GM21737 (cell line): ENCODE results near the gene HK2.

Experiments
- ATAC-seq: cut with Tn5 transposase; IDR thresholded peaks from one replicate; pipeline ENCODE4 v1.9.1; 2021; ENCODE audit warnings: mild to moderate bottlenecking, moderate library complexity; ENCODE audit not compliant: unreplicated experiment

HK2 gene

GRCh38 chr2:74856599-74856998 is 22.7 kb downstream of the HK2 start:
- ATAC-seq = no peak

DNA sequence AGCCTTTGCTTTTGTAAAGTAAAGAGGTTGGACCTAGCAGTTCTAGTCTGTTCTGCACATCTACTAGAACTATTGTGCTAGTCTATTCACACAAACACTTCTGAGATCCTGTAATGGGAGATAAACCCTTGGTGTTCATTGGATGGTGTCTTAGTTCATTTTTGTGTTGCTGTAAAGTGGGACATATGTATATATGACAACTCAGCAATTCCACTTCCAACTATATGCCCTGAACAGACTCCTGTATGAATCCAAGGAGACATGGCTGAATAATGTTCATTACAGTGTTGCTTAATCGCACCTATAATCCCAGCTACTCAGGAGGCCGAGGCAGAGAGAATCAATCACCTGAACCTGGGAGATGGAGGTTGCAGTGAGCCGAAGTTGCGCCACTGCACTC is 23.3 kb downstream of the HK2 start:
- no peak for ATAC-seq

- ATAC-seq = no peak
Measured at GRCh38 chr2:74857725-74858124, 23.8 kb downstream of the HK2 start.

DNA sequence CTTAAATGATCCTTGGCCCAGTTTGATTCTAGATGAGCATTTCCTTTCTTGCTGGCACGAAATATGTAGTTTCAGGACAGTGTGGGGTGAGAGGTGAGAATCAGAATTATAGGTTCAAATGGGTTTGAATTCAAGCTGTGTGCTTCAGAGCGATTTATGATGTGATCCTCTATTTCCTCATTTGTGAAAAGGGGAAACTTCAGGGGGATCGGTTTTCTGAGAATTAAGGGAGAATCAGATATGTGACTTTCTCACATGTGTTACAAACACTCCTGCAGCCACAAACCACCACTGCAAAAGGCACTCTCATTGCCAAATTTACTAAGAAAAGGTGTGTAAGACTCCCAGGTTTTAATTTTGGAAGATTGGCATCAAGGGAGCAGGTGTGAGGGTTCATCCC is 24.4 kb downstream of the HK2 start:
- no peak for ATAC-seq

DNA sequence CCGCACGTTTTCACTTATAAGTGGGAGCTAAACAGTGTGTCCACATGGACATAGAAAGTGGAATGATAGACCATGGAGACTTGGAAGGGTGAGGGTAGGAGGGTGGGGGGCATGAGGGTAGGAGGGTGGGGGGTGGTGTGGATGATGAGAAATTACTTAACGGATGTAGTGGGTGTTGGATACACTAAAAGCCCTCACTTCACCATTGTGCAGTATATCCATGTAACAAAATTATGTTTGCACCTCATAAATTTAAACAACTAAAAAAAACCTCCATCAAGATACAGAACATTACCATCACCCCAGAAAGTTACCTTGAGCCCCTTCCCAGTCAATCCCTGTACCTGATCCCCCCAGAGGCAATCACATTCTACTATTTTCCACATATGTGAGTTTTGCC is 26.2 kb downstream of the HK2 start:
- no peak for ATAC-seq

GRCh38 chr2:74860521-74860920 is 26.6 kb downstream of the HK2 start:
- no peak for ATAC-seq

- ATAC-seq = no peak
Measured at GRCh38 chr2:74861531-74861930, 27.6 kb downstream of the HK2 start.

DNA sequence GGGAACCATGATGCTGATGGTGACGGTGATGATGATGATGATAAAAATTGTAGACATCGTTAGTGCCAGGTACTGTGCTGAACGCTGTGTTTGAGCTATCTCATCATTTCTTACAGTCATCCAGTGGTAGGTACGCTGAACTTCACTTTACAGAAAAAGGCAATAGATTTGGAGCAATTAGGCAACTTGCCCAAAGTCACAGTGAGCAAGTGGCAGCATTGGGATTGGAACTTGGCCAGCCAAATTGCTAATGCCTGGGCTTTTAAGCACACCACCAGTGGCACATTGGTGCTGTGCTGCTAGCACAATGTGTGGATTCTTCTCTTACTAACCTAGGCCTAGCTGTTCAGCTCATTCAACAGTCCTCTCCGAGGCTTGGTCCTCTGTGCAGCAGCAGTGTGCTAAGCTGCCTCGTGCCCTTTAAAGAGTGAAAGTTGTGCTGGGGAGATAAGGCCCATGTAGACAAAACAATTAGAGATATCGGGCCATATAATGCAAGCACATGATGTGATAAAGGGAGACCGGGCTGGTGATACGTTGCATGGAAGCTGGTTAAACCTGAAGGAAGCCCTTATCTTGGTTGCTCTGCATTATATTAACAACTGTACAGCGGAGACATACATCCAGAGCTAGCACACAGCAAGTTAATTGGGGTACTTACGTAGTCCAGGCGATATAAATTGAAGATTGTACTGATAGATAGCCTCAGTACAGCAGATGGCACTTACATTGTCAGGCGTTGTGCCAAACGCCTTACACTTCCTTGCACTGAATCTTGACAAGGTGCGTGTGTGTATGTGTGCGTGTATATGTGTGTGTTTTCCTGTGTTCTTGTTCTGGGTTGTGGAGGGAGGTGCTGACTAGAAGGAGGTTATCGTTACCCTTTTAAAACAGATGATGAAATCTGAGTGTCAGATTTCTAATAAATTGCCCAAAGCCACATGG is 28.4 kb downstream of the HK2 start:
- no peak for ATAC-seq

GRCh38 chr2:74863802-74864248 is 29.9 kb downstream of the HK2 start:
- no peak for ATAC-seq

DNA sequence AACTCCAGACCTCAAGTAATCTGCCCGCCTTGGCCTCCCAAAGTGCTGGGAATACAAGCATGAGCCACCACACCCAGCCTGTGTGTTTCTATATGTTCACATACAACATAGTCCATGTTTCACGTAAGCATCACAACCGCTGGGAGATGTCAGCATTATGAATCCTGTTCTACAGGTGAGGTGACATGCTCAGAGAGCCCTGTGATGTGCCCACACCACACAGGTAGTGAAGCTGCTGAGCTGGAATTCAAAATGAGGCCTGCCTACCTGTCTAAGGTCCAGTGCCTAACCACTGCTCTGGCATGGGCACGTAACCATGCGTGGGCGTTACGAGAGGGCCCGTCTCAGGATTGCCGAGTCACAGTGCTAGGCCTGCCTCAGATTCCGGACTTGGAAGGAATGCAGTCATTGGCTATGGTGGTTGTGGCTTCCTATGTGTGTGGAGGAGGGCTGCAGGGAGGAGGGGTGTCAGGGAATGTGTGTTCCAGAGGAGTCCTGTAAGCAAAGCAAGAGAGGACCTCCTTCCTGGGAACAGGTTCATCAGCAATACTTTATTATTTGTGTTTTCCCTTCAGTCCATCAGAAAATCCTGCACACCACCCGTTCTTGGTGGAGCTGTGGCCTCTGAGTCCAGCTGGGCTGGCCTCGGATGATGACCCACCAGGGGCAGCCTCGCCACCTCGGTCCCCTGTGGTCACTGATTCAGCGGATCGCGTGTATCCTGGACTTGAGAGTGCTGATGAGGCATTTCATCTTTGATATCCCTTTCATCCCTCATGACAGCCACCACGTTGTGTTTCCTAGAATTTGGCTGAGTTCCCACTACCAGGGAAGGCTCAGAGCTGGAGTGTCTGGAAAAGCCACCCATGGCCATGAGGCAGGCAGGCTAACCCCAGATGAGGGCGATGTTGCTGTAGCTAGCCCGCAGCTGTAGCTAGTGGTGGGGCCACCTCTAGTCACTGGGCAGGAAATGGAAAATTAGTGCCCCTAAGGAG is 31.1 kb downstream of the HK2 start:
- no peak for ATAC-seq

GRCh38 chr2:74865770-74866674 is 32.1 kb downstream of the HK2 start:
- no peak for ATAC-seq

- no peak for ATAC-seq
Measured at GRCh38 chr2:74867841-74868658, 34.1 kb downstream of the HK2 start.

DNA sequence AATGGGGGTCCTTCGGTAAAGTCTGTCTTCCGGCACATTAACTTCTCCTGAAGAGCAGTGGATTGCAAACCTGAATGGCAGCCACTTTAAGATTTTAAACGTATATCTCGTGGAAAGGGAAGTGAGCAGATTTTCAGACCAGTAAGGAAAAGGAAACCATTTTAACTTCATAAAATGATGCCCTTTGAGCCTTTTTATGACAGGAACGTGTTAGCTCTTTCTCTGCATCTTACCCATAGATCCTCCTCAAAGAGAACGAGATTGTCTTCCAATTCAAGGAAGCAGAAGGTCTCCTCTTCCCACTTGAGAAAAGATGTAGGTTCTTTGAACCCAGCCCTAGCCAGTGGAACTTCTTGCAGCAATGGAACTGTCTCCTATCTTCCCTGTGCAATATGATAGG is 35.6 kb downstream of the HK2 start:
- no peak for ATAC-seq

DNA sequence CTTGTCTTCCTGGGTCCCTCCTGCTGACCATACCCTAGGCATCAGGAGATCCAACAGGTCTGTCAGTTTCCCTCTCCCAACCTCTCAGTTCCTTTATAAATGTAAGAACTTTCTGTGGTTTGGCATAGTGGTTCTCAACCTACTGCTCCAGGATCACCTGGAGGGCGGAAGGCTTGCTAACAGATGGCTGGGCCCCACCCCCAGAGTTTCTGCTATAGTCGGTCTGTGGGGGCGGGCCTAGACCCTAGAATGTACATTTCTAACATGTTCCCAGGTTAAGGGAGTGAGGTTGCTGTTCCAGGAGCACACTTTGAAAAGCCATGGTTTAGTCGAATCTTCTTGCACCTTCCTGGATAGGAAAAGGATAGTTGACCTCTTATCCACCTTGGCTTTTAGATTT is 37.0 kb downstream of the HK2 start:
- no peak for ATAC-seq

DNA sequence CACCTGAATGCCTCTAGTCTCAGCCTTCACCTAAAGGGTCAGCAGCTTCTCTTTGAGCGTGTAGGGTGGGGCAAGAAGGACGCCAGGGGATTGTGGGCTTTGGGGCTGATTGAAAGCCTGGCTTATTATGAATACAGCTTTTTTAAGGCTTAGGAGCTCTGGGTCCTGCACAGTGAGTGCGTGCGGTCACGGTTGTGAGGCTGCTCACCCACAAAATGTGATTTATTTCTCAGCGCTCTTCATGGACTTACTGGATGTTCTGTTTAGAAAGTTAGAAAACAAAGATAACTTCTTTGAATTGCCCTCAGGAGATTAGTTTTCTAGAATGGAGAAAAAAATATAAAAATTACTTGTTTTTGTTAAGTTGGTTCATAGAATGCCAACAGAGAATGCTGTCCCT is 37.5 kb downstream of the HK2 start:
- ATAC-seq = no peak

GRCh38 chr2:74872389-74872836 is 38.5 kb downstream of the HK2 start:
- no peak for ATAC-seq

GRCh38 chr2:74873012-74873665 is 39.2 kb downstream of the HK2 start:
- no peak for ATAC-seq

DNA sequence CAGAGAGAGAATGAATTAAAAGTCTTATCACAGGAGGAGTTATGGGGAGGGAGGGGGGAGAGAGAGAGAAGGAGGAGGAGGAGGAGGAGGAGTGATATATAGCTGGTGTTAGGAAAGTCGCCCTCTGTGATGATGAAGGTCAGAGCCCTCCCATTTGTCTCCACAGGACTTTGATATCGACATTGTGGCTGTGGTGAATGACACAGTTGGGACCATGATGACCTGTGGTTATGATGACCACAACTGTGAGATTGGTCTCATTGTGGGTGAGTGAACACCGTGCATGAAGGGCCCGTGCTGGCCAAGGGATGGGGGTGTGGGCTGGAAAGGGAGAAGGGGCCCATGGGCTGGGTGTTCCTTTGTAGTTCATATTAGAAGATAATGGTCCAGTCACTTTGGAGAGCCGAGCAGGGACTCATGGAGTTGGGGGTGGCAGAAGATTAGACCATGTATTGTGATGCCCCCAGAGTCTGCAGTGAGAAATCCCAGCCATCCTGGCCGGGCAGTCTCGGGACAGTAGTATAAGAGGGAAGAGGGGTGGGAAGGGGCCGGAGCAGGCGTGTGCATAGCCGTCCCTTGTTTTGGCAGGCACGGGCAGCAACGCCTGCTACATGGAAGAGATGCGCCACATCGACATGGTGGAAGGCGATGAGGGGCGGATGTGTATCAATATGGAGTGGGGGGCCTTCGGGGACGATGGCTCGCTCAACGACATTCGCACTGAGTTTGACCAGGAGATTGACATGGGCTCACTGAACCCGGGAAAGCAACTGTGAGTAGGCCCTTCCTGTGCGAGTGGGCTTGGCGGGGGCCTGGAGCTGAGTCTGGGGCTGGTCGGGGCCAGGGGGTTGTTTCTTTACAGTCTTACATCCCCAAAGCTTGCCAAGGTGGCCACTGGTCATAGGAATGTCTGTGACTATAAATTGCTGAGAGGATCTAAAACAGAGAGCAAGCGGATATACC is 40.0 kb downstream of the HK2 start:
- no peak for ATAC-seq
